Stomach (tissue), 4 donors: ENCODE results near the gene CEP20.
A peak's percentile ranks its signal among the peaks of the same experiment; 100 is the strongest.

Source experiments
- CTCF ChIP-seq, 7 experiments: fragments of 450-650 bp in 4 of 7; fragments of 200-600 bp in 3 of 7; sonication (generic) in 3 of 7; IDR thresholded peaks; one replicate each; pipeline ENCODE4 v1.5.1; 2016 to 2019; ENCODE audit warnings: antibody characterized with exemption in 7 of 7, control low read depth in 2 of 7, mild to moderate bottlenecking in 1 of 7
- POLR2A ChIP-seq, 4 donors: fragments of 450-650 bp; IDR thresholded peaks; one replicate each; pipeline ENCODE4 v1.6.1; 2016; ENCODE audit warnings: antibody characterized with exemption in 4 of 4, control low read depth in 2 of 4, mild to moderate bottlenecking in 1 of 4, moderate library complexity in 1 of 4
- POLR2AphosphoS5 ChIP-seq, 3 donors: sonication (generic); formaldehyde crosslinking; IDR thresholded peaks; one replicate each; pipeline ENCODE4 v1.6.1; 2016; ENCODE audit warnings: antibody characterized with exemption in 3 of 3

DNA sequence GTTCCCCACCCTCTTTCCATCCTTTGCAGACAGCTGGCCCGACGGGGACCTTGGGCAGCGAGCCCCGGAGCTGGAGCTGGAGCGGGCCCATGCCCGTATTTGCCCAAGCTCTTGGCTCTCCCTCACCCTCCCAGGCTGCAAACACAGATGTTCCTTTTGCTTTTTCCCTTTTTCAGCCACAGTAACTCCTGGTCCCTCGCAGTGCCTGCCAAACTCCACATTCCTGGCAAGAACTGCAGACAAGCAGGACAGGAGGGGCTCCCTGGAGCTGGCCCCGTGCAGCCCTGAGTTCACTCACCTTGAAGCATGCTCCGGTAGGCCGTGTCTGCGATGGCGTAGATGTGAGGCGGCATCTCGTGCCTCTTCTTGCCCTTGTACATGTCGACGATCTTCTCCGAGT is 65.4 kb downstream of the CEP20 start:
- TF ChIP-seq CTCF (IDR thresholded peaks at IDR 0.05) = no peak
- peak in 2 of 3 donors; percentile 41 to 82 for TF ChIP-seq POLR2AphosphoS5 (IDR thresholded peaks at IDR 0.05)
- TF ChIP-seq POLR2A (IDR thresholded peaks at IDR 0.05) = no peak
